ENCODE data around the gene PSG2.
"Not testable (repeated sequence)": the region's sequence is repeated elsewhere in the genome, so short reads cannot be mapped to it uniquely, and the experiment has no call there.

Gene PSG2

DNA sequence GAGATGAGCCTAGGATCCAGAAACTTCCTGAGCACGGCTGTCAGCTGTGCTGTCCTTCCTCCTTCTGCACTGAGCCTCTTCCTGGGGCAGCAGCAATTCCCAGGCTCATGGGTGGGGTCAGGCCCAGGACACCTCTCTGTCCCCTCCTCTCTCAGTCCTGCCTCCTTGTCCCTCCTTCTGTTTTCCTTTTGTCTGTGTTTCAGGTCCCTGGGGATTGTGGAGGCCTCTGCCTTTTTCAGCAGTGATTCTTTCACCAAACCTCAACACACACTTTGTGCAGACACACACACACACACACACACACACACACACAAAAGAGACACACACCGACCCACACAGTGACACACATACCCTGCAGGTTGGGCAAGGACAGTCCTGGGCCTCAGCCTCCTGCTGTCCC lies at the start of gene PSG2:
Gene PSG2 (minus strand): TSS at position 101 of the 400 bp plus-strand sequence. CDS start 132 bp downstream, outside the sequence.
- not testable (repeated sequence) for H3K9me3 ChIP-seq (ENCODE audit: control insufficient read depth in 1 of 2, low read length in 2 of 2); H3K4me1 ChIP-seq (ENCODE audit: control insufficient read depth in 1 of 2, insufficient read depth in 2 of 2, low read length in 2 of 2); H3K36me3 ChIP-seq (ENCODE audit: control insufficient read depth in 1 of 2, insufficient read depth in 2 of 2, low read length in 2 of 2); H3K4me3 ChIP-seq (ENCODE audit: low read depth in 1 of 2, low read length in 2 of 2); H3K9ac ChIP-seq (ENCODE audit: low read depth in 1 of 2, low read length in 2 of 2); H3K27ac ChIP-seq (ENCODE audit: low read depth, low read length); H3K27me3 ChIP-seq (ENCODE audit: control insufficient read depth in 1 of 2, insufficient read depth in 2 of 2, low read length in 2 of 2)

DNA sequence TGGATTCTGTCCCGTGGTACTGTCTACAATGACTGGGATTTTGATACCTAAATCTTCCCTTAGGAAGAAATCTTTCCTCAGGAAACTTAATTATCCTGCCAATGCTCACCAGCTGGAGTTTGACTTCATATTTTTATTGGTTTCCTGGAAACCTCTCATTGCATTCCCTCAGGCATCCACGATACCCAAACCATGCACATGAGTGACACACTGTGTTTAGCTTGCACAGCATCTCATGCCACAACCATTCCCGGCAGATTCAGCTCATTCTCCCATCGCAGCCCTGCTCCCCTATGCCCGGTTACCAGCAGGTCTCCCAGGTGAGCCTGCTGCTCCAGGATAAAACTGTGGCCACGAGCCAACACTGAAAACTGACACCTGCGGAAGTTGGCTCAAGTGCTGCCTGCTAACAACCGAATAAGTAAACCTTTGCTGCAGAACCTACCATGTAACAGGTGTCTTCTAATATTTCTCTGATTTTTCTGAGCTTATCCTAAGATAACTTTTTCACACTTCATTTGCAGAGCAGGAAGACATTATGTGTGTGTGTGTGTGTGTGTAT lies 48.9 kb upstream of the PSG2 start:
- H3K27me3 ChIP-seq (ENCODE audit: control insufficient read depth in 1 of 2, insufficient read depth in 2 of 2, low read length in 2 of 2); H3K9me3 ChIP-seq (ENCODE audit: control insufficient read depth in 1 of 2, low read length in 2 of 2); H3K4me3 ChIP-seq (ENCODE audit: low read depth in 1 of 2, low read length in 2 of 2); H3K9ac ChIP-seq (ENCODE audit: low read depth in 1 of 2, low read length in 2 of 2); H3K36me3 ChIP-seq (ENCODE audit: control insufficient read depth in 1 of 2, insufficient read depth in 2 of 2, low read length in 2 of 2); H3K4me1 ChIP-seq (ENCODE audit: control insufficient read depth in 1 of 2, insufficient read depth in 2 of 2, low read length in 2 of 2); H3K27ac ChIP-seq (ENCODE audit: low read depth, low read length): not testable (repeated sequence)

DNA sequence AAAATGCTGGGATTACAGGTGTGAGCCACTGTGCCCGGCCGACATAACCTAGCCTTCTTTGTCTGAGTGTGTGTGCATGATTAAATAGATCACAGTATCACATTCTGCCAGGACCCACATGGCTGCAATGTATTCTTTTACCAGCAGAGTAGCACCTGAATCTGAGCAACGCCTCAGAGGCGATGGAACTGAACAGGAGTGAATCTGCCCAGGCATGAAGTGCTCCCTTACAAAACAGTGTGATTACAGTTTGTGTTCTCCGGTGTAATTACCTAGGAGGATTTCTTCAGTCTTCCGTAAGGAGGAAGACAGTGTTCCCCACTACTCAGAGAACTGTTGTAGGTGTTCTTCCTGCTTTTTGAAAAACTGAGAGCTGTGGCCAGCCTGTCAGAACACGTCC lies 46.7 kb upstream of the PSG2 start:
- not testable (repeated sequence) for H3K4me3 ChIP-seq (ENCODE audit: low read depth in 1 of 2, low read length in 2 of 2); H3K27ac ChIP-seq (ENCODE audit: low read depth, low read length); H3K27me3 ChIP-seq (ENCODE audit: control insufficient read depth in 1 of 2, insufficient read depth in 2 of 2, low read length in 2 of 2); H3K4me1 ChIP-seq (ENCODE audit: control insufficient read depth in 1 of 2, insufficient read depth in 2 of 2, low read length in 2 of 2); H3K9me3 ChIP-seq (ENCODE audit: control insufficient read depth in 1 of 2, low read length in 2 of 2); H3K9ac ChIP-seq (ENCODE audit: low read depth in 1 of 2, low read length in 2 of 2); H3K36me3 ChIP-seq (ENCODE audit: control insufficient read depth in 1 of 2, insufficient read depth in 2 of 2, low read length in 2 of 2)

DNA sequence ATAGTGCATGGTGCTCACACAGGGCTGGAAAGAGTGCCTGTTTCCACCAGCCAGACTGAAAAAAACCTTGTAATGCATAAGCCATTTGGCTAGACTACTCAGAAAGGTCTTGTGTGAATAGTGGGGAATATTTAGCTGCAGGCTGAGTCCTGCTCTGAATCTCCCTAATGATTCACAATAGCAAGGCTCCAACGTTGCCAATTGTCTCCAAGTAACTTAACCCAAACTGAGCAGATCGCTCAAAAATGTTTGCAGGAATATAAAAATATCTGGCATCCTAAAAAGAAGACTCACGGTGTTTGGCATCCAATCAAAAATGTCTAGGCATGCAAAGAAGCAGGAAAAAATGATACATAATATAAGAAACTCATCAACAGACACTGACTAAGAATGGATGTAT lies 44.8 kb upstream of the PSG2 start:
- not testable (repeated sequence) for H3K9ac ChIP-seq (ENCODE audit: low read depth in 1 of 2, low read length in 2 of 2); H3K4me3 ChIP-seq (ENCODE audit: low read depth in 1 of 2, low read length in 2 of 2); H3K9me3 ChIP-seq (ENCODE audit: control insufficient read depth in 1 of 2, low read length in 2 of 2); H3K36me3 ChIP-seq (ENCODE audit: control insufficient read depth in 1 of 2, insufficient read depth in 2 of 2, low read length in 2 of 2); H3K27me3 ChIP-seq (ENCODE audit: control insufficient read depth in 1 of 2, insufficient read depth in 2 of 2, low read length in 2 of 2); H3K27ac ChIP-seq (ENCODE audit: low read depth, low read length); H3K4me1 ChIP-seq (ENCODE audit: control insufficient read depth in 1 of 2, insufficient read depth in 2 of 2, low read length in 2 of 2)

GRCh38 chr19:43126720-43127119 lies 44.2 kb upstream of the PSG2 start:
- H3K9ac ChIP-seq (ENCODE audit: low read depth in 1 of 2, low read length in 2 of 2), result no peak overlapping the region
- H3K27ac ChIP-seq (ENCODE audit: low read depth, low read length), result no peak overlapping the region
- no peaks in the 10 kb centered on the region for H3K4me1 ChIP-seq (ENCODE audit: control insufficient read depth in 1 of 2, insufficient read depth in 2 of 2, low read length in 2 of 2)
- H3K9me3 ChIP-seq (ENCODE audit: control insufficient read depth in 1 of 2, low read length in 2 of 2), result peaks cover 5% of the 10 kb centered on the region in 2 donors
- H3K36me3 ChIP-seq (ENCODE audit: control insufficient read depth in 1 of 2, insufficient read depth in 2 of 2, low read length in 2 of 2), result no peaks in the 10 kb centered on the region
- H3K4me3 ChIP-seq (ENCODE audit: low read depth in 1 of 2, low read length in 2 of 2), result no peak overlapping the region
- H3K27me3 ChIP-seq (ENCODE audit: control insufficient read depth in 1 of 2, insufficient read depth in 2 of 2, low read length in 2 of 2), result no peaks in the 10 kb centered on the region

GRCh38 chr19:43124360-43124759 lies 41.9 kb upstream of the PSG2 start:
- no peaks in the 10 kb centered on the region for H3K4me1 ChIP-seq (ENCODE audit: control insufficient read depth in 1 of 2, insufficient read depth in 2 of 2, low read length in 2 of 2)
- no peak overlapping the region for H3K4me3 ChIP-seq (ENCODE audit: low read depth in 1 of 2, low read length in 2 of 2)

GRCh38 chr19:43120433-43121026 lies 38.0 kb upstream of the PSG2 start:
- H3K36me3 ChIP-seq (ENCODE audit: control insufficient read depth in 1 of 2, insufficient read depth in 2 of 2, low read length in 2 of 2); H3K27me3 ChIP-seq (ENCODE audit: control insufficient read depth in 1 of 2, insufficient read depth in 2 of 2, low read length in 2 of 2); H3K4me3 ChIP-seq (ENCODE audit: low read depth in 1 of 2, low read length in 2 of 2); H3K27ac ChIP-seq (ENCODE audit: low read depth, low read length); H3K9me3 ChIP-seq (ENCODE audit: control insufficient read depth in 1 of 2, low read length in 2 of 2); H3K9ac ChIP-seq (ENCODE audit: low read depth in 1 of 2, low read length in 2 of 2); H3K4me1 ChIP-seq (ENCODE audit: control insufficient read depth in 1 of 2, insufficient read depth in 2 of 2, low read length in 2 of 2): not testable (repeated sequence)

More at GRCh38 chr19:43124360-43124759, 41.9 kb upstream of the PSG2 start:
- no peak overlapping the region for H3K27ac ChIP-seq (ENCODE audit: low read depth, low read length)
- H3K27me3 ChIP-seq (ENCODE audit: control insufficient read depth in 1 of 2, insufficient read depth in 2 of 2, low read length in 2 of 2), result no peaks in the 10 kb centered on the region
- H3K9ac ChIP-seq (ENCODE audit: low read depth in 1 of 2, low read length in 2 of 2), result no peak overlapping the region
- no peaks in the 10 kb centered on the region for H3K36me3 ChIP-seq (ENCODE audit: control insufficient read depth in 1 of 2, insufficient read depth in 2 of 2, low read length in 2 of 2)
- peaks cover 0 to 2% of the 10 kb centered on the region in 2 donors for H3K9me3 ChIP-seq (ENCODE audit: control insufficient read depth in 1 of 2, low read length in 2 of 2)

GRCh38 chr19:43119526-43119925 lies 37.0 kb upstream of the PSG2 start:
- not testable (repeated sequence) for H3K4me1 ChIP-seq (ENCODE audit: control insufficient read depth in 1 of 2, insufficient read depth in 2 of 2, low read length in 2 of 2); H3K36me3 ChIP-seq (ENCODE audit: control insufficient read depth in 1 of 2, insufficient read depth in 2 of 2, low read length in 2 of 2); H3K27ac ChIP-seq (ENCODE audit: low read depth, low read length); H3K9ac ChIP-seq (ENCODE audit: low read depth in 1 of 2, low read length in 2 of 2); H3K27me3 ChIP-seq (ENCODE audit: control insufficient read depth in 1 of 2, insufficient read depth in 2 of 2, low read length in 2 of 2); H3K9me3 ChIP-seq (ENCODE audit: control insufficient read depth in 1 of 2, low read length in 2 of 2); H3K4me3 ChIP-seq (ENCODE audit: low read depth in 1 of 2, low read length in 2 of 2)

GRCh38 chr19:43116421-43116820 lies 33.9 kb upstream of the PSG2 start:
- not testable (repeated sequence) for H3K4me3 ChIP-seq (ENCODE audit: low read depth in 1 of 2, low read length in 2 of 2); H3K27ac ChIP-seq (ENCODE audit: low read depth, low read length); H3K9ac ChIP-seq (ENCODE audit: low read depth in 1 of 2, low read length in 2 of 2); H3K9me3 ChIP-seq (ENCODE audit: control insufficient read depth in 1 of 2, low read length in 2 of 2); H3K36me3 ChIP-seq (ENCODE audit: control insufficient read depth in 1 of 2, insufficient read depth in 2 of 2, low read length in 2 of 2); H3K4me1 ChIP-seq (ENCODE audit: control insufficient read depth in 1 of 2, insufficient read depth in 2 of 2, low read length in 2 of 2); H3K27me3 ChIP-seq (ENCODE audit: control insufficient read depth in 1 of 2, insufficient read depth in 2 of 2, low read length in 2 of 2)

GRCh38 chr19:43115548-43115947 lies 33.0 kb upstream of the PSG2 start:
- H3K9ac ChIP-seq (ENCODE audit: low read depth in 1 of 2, low read length in 2 of 2); H3K9me3 ChIP-seq (ENCODE audit: control insufficient read depth in 1 of 2, low read length in 2 of 2); H3K36me3 ChIP-seq (ENCODE audit: control insufficient read depth in 1 of 2, insufficient read depth in 2 of 2, low read length in 2 of 2); H3K27ac ChIP-seq (ENCODE audit: low read depth, low read length); H3K4me1 ChIP-seq (ENCODE audit: control insufficient read depth in 1 of 2, insufficient read depth in 2 of 2, low read length in 2 of 2); H3K27me3 ChIP-seq (ENCODE audit: control insufficient read depth in 1 of 2, insufficient read depth in 2 of 2, low read length in 2 of 2); H3K4me3 ChIP-seq (ENCODE audit: low read depth in 1 of 2, low read length in 2 of 2): not testable (repeated sequence)

DNA sequence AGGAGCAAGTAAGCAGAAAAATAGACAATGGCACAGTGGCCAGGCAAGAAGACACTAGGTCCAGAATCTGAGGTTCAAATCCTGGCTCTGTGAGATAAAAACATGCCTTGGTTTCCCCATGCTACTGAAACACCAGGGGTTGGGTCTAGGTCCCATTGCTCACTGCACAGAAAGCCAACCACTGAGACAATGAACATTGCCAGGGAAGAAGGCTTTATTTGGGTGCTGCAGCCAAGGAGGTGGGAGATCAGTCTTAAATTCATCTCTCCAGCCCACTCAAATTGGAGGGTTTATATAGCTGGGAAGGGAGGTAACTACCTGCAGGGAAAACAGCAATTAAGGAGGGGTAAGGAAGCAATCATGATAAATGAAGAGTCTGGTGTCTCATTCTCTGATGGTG lies 32.6 kb upstream of the PSG2 start:
- not testable (repeated sequence) for H3K4me1 ChIP-seq (ENCODE audit: control insufficient read depth in 1 of 2, insufficient read depth in 2 of 2, low read length in 2 of 2); H3K27ac ChIP-seq (ENCODE audit: low read depth, low read length); H3K4me3 ChIP-seq (ENCODE audit: low read depth in 1 of 2, low read length in 2 of 2); H3K27me3 ChIP-seq (ENCODE audit: control insufficient read depth in 1 of 2, insufficient read depth in 2 of 2, low read length in 2 of 2); H3K9ac ChIP-seq (ENCODE audit: low read depth in 1 of 2, low read length in 2 of 2); H3K9me3 ChIP-seq (ENCODE audit: control insufficient read depth in 1 of 2, low read length in 2 of 2); H3K36me3 ChIP-seq (ENCODE audit: control insufficient read depth in 1 of 2, insufficient read depth in 2 of 2, low read length in 2 of 2)

Measured in duodenal mucosa (tissue), 2 donors.